ENCODE measurements around the gene FBXL22. TPM values are rescaled to one million over a fixed set of nuclear protein-coding genes. Genes with fewer than 3 reads are reported as not detected.

Gene FBXL22
- total and polyA plus RNA-seq, 2 of the 4 experiments (the other 2 are of a cell fraction), result 0.36 to 1.3 TPM

- Histone ChIP-seq H3K56ac (ENCODE audit: extremely low read depth, insufficient read depth, low read length) (no peak overlapping the region), H3K4me3 (ENCODE audit: insufficient read depth, low read depth, low read length) (peak overlapping the region; percentile 63), H3K27me3 (ENCODE audit: control insufficient read depth, insufficient read depth, low read length) (no peaks in the 10 kb centered on the region), H2BK20ac (ENCODE audit: low read depth, low read length) (no peak overlapping the region), H3K27ac (ENCODE audit: insufficient read depth, low read length) (peak overlapping the region; percentile 52), H2AK5ac (ENCODE audit: low read depth, low read length) (0 out of 2 replicates have a peak overlapping the region, but pooled peaks have one; percentile 91), H2BK120ac (ENCODE audit: low read depth, low read length) (peak overlapping the region; percentile 66; the same call in 1 of the 2 replicates), H3K79me1 (ENCODE audit: low read depth in 1 of 2, low read length in 2 of 2) (peaks cover 0 to 7% of the 10 kb centered on the region in 2 experiments; a peak in 2 of 4 replicates), H2BK15ac (ENCODE audit: low read depth, low read length) (peak overlapping the region; percentile 23; the same call in 2 of the 3 replicates), H3K36me3 (ENCODE audit: control insufficient read depth, insufficient read depth, low read length) (no peaks in the 10 kb centered on the region; the same call in 1 of the 2 replicates), H3K4me2 (ENCODE audit: low read depth, low read length) (peak overlapping the region; percentile 90), H3K9ac (ENCODE audit: low read depth, low read length) (peak overlapping the region; percentile 72), H3K4ac (ENCODE audit: low read depth, low read length) (peak overlapping the region; percentile 89), H3K23ac (ENCODE audit: low read depth, low read length) (peak overlapping the region; percentile 84), H2AFZ (replicated peaks; ENCODE audit: low read length, poor library complexity) (peak overlapping the region; percentile 97), H4K8ac (ENCODE audit: low read depth in 2 of 2, low read length in 2 of 2) (peak overlapping the region; percentile 91 to 96), H4K5ac (ENCODE audit: low read depth, low read length) (peak overlapping the region; percentile 77), H3K9me3 (ENCODE audit: control insufficient read depth, insufficient read depth, low read length) (no peaks in the 10 kb centered on the region), H3K14ac (replicated peaks; ENCODE audit: low read depth, low read length) (peak overlapping the region; percentile 88), H2AK9ac (replicated peaks; ENCODE audit: low read depth, low read length, poor library complexity) (peak overlapping the region; percentile 87), H3K18ac (ENCODE audit: low read depth, low read length) (peak overlapping the region; percentile 42), H4K91ac (ENCODE audit: insufficient read depth, low read depth, low read length) (peak overlapping the region; percentile 65), H3K4me1 (ENCODE audit: control insufficient read depth, insufficient read depth, low read length) (peaks cover 22% of the 10 kb centered on the region), H3K9me1 (ENCODE audit: insufficient read depth, low read length) (peaks cover 12% of the 10 kb centered on the region; the same call in 1 of the 2 replicates), H2BK5ac (ENCODE audit: low read depth, low read length, poor library complexity, severe bottlenecking) (peak overlapping the region; percentile 27), H4K20me1 (ENCODE audit: insufficient read depth, low read length) (no peaks in the 10 kb centered on the region)
- CTCF ChIA-PET, result interaction anchor here (1.4 kb wide), 1 partner anchor 9 kb away, joined by 3 read pairs; no protein-coding TSS in a partner anchor
- peak; percentile 82 for ATAC-seq (ENCODE audit: low read depth)
- peak; percentile 93 for DNase-seq
- TF ChIP-seq CEBPB (IDR thresholded peaks at IDR 0.05; ENCODE audit: low read depth, low read length) (peak; percentile 31; the same call in 1 of the 2 replicates), BHLHE40 (IDR thresholded peaks at IDR 0.05; ENCODE audit: low read depth, low read length) (peak; percentile 93), CHD1 (IDR thresholded peaks at IDR 0.05; ENCODE audit: low read depth, low read length) (no peak), NFE2L2 (IDR thresholded peaks at IDR 0.05; ENCODE audit: low read depth, low read length) (no peak; the same call in 1 of the 2 replicates), MAZ (IDR thresholded peaks at IDR 0.05; ENCODE audit: borderline replicate concordance, low read depth, low read length) (peak; percentile 36; the same call in 1 of the 2 replicates), POLR2A (IDR thresholded peaks at IDR 0.05; ENCODE audit: low read depth, low read length) (peak; percentile 41; the same call in 1 of the 2 replicates), SMC3 (IDR thresholded peaks at IDR 0.05; ENCODE audit: low read depth, low read length) (no peak), RFX5 (IDR thresholded peaks at IDR 0.05; ENCODE audit: low read depth, low read length) (no peak), RAD21 (IDR thresholded peaks at IDR 0.05; ENCODE audit: low read length) (peak; percentile 21; the same call in 1 of the 2 replicates), MXI1 (IDR thresholded peaks at IDR 0.05; ENCODE audit: borderline replicate concordance, low read depth, low read length) (peak; percentile 98)
- TF ChIP-seq, protein P1, sequence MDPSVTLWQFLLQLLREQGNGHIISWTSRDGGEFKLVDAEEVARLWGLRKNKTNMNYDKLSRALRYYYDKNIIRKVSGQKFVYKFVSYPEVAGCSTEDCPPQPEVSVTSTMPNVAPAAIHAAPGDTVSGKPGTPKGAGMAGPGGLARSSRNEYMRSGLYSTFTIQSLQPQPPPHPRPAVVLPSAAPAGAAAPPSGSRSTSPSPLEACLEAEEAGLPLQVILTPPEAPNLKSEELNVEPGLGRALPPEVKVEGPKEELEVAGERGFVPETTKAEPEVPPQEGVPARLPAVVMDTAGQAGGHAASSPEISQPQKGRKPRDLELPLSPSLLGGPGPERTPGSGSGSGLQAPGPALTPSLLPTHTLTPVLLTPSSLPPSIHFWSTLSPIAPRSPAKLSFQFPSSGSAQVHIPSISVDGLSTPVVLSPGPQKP (IDR thresholded peaks at IDR 0.05; ENCODE audit: borderline replicate concordance, low read depth, low read length), result no peak
- TF ChIP-seq, protein P2, sequence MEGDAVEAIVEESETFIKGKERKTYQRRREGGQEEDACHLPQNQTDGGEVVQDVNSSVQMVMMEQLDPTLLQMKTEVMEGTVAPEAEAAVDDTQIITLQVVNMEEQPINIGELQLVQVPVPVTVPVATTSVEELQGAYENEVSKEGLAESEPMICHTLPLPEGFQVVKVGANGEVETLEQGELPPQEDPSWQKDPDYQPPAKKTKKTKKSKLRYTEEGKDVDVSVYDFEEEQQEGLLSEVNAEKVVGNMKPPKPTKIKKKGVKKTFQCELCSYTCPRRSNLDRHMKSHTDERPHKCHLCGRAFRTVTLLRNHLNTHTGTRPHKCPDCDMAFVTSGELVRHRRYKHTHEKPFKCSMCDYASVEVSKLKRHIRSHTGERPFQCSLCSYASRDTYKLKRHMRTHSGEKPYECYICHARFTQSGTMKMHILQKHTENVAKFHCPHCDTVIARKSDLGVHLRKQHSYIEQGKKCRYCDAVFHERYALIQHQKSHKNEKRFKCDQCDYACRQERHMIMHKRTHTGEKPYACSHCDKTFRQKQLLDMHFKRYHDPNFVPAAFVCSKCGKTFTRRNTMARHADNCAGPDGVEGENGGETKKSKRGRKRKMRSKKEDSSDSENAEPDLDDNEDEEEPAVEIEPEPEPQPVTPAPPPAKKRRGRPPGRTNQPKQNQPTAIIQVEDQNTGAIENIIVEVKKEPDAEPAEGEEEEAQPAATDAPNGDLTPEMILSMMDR (conservative IDR thresholded peaks at IDR 0.05; ENCODE audit: low read depth, low read length), result peak; percentile 30
- TF ChIP-seq, protein P3, sequence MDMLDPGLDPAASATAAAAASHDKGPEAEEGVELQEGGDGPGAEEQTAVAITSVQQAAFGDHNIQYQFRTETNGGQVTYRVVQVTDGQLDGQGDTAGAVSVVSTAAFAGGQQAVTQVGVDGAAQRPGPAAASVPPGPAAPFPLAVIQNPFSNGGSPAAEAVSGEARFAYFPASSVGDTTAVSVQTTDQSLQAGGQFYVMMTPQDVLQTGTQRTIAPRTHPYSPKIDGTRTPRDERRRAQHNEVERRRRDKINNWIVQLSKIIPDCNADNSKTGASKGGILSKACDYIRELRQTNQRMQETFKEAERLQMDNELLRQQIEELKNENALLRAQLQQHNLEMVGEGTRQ (IDR thresholded peaks at IDR 0.05; ENCODE audit: low read depth, low read length), result peak; percentile 62
- intact Hi-C loops (cut with micrococcal nuclease), result loop anchor here (2.0 kb wide), 2 partner anchors 134 to 312 kb away; no protein-coding TSS in a partner anchor
- in situ Hi-C loops (cut with MboI; ENCODE audit: low sequenced_read_pairs), result no loop called here
- POLR2A ChIA-PET (ENCODE audit: unreplicated experiment), result no interaction called here
- WGBS, 2 experiments (ENCODE audit: extremely low coverage in 2 of 2, insufficient read length in 1 of 2), result 1% methylated on average over 33 of the region's 60 CpGs; no CpG with 5 or more reads in 1 of the 2 experiments
- dilution Hi-C loops (cut with HindIII; ENCODE audit: low sequenced_read_pairs, unreplicated experiment), result no loop called here
- no TSS peak for BruUV-seq (replicated peaks)
These were observed 3.4 kb downstream of the FBXL22 start for GRCh38 chr15:63600616-63601025.

Data from IMR-90 (cell line).